Right renal cortex interstitium (tissue), 3 donors: ENCODE results near the gene S100B. TPM values are rescaled to one million over a fixed set of nuclear protein-coding genes. Genes with fewer than 3 reads are reported as not detected.

Experiments used
- polyA plus RNA-seq, 3 donors: library from polyadenylated mRNA; unstranded; fragments of 120-200 nt; gene quantifications; one replicate each; pipeline ENCODE4 v1.2.1, GENCODE V29; 2013; ENCODE audit not compliant: insufficient read length in 3 of 3

S100B gene
- polyA plus RNA-seq, 3 donors, result 2.1 to 5.6 (median 2.9) TPM

Other genes with a start within 250 kb of the S100B start
- 10 to 100 TPM; 24.7 to 25.8 (median 25.3) TPM for gene DIP2A, start 146.2 kb downstream of the S100B start, polyA plus RNA-seq
- gene PRMT2, start 30.6 kb upstream of the S100B start, polyA plus RNA-seq, result 100 to 1,000 TPM; 128 to 134 (median 129) TPM